ENCODE data around the gene DPH3. TPM values are rescaled to one million over a fixed set of nuclear protein-coding genes. Genes with fewer than 3 reads are reported as not detected.
"Not testable (repeated sequence)": the region's sequence is repeated elsewhere in the genome, so short reads cannot be mapped to it uniquely, and the experiment has no call there.

Gene DPH3
- 30.5 TPM for total RNA-seq (ENCODE audit: unreplicated experiment)
- long read RNA-seq, transcript DPH3-202 (2 exons, 3,052 nt) = minor isoform, 15 of 34 reads
- long read RNA-seq, transcript DPH3-204 (3 exons, 3,131 nt) = major isoform, 17 of 34 reads
- long read RNA-seq, partial matches to known transcripts = 0 of 34 reads
- long read RNA-seq, other reads (novel, unspliced or antisense) = 1 of 34 reads

- Mint-ChIP-seq H3K9me3 (ENCODE audit: unreplicated experiment) (no peaks in the 10 kb centered on the region), H3K4me3 (ENCODE audit: unreplicated experiment) (peak within 1 kb of the TSS; percentile 100), H3K36me3 (ENCODE audit: unreplicated experiment) (no peaks in the 10 kb centered on the region), H3K27ac (ENCODE audit: unreplicated experiment) (peak within 1 kb of the TSS; percentile 85), H3K4me1 (ENCODE audit: low read depth, unreplicated experiment) (peaks cover 13% of the 10 kb centered on the region), H3K27me3 (ENCODE audit: unreplicated experiment) (peaks cover 2% of the 10 kb centered on the region)
- TF ChIP-seq CTCF (IDR thresholded peaks at IDR 0.05; ENCODE audit: partially characterized antibody, unreplicated experiment) = no peak
- peak; percentile 99 for DNase-seq
Measured at GRCh38 chr3:16264708-16265454, at the start of gene DPH3, which contains the start of gene OXNAD1. DPH3 (minus strand) TSS chr3:16264943; CDS start chr3:16264876, 67 bp downstream. OXNAD1 (plus strand) TSS chr3:16265212; CDS start chr3:16270953, 5,741 bp downstream.

GRCh38 chr3:16313886-16314645 is 49.3 kb upstream of the DPH3 start:
- Mint-ChIP-seq H3K27me3 (ENCODE audit: unreplicated experiment) (peaks cover 2% of the 10 kb centered on the region), H3K9me3 (ENCODE audit: unreplicated experiment) (no peaks in the 10 kb centered on the region), H3K36me3 (ENCODE audit: unreplicated experiment) (peaks cover 4% of the 10 kb centered on the region), H3K4me1 (ENCODE audit: low read depth, unreplicated experiment) (no peaks in the 10 kb centered on the region), H3K27ac (ENCODE audit: unreplicated experiment) (no peak overlapping the region), H3K4me3 (ENCODE audit: unreplicated experiment) (no peak overlapping the region)
- no peak for DNase-seq
- no peak for TF ChIP-seq CTCF (IDR thresholded peaks at IDR 0.05; ENCODE audit: partially characterized antibody, unreplicated experiment)

- TF ChIP-seq CTCF (IDR thresholded peaks at IDR 0.05; ENCODE audit: partially characterized antibody, unreplicated experiment) = no peak
- H3K4me3 Mint-ChIP-seq (ENCODE audit: unreplicated experiment) = no peak overlapping the region
- peaks cover 2% of the 10 kb centered on the region for H3K27me3 Mint-ChIP-seq (ENCODE audit: unreplicated experiment)
- H3K27ac Mint-ChIP-seq (ENCODE audit: unreplicated experiment) = no peak overlapping the region
- DNase-seq = no peak
- peaks cover 4% of the 10 kb centered on the region for H3K36me3 Mint-ChIP-seq (ENCODE audit: unreplicated experiment)
- H3K4me1 Mint-ChIP-seq (ENCODE audit: low read depth, unreplicated experiment) = no peaks in the 10 kb centered on the region
- H3K9me3 Mint-ChIP-seq (ENCODE audit: unreplicated experiment) = no peaks in the 10 kb centered on the region
Measured at GRCh38 chr3:16311960-16312451, 47.3 kb upstream of the DPH3 start.

- not testable (repeated sequence) for H3K36me3 Mint-ChIP-seq (ENCODE audit: unreplicated experiment); H3K9me3 Mint-ChIP-seq (ENCODE audit: unreplicated experiment)
Measured at GRCh38 chr3:16310486-16310885, 45.7 kb upstream of the DPH3 start.

GRCh38 chr3:16309558-16309957 is 44.8 kb upstream of the DPH3 start:
- no peak for TF ChIP-seq CTCF (IDR thresholded peaks at IDR 0.05; ENCODE audit: partially characterized antibody, unreplicated experiment)
- Mint-ChIP-seq H3K27me3 (ENCODE audit: unreplicated experiment) (peaks cover 2% of the 10 kb centered on the region), H3K4me3 (ENCODE audit: unreplicated experiment) (no peak overlapping the region)

More at GRCh38 chr3:16310486-16310885, 45.7 kb upstream of the DPH3 start:
- not testable (repeated sequence) for DNase-seq; H3K4me3 Mint-ChIP-seq (ENCODE audit: unreplicated experiment); H3K4me1 Mint-ChIP-seq (ENCODE audit: low read depth, unreplicated experiment); H3K27ac Mint-ChIP-seq (ENCODE audit: unreplicated experiment); H3K27me3 Mint-ChIP-seq (ENCODE audit: unreplicated experiment)

More at GRCh38 chr3:16309558-16309957, 44.8 kb upstream of the DPH3 start:
- Mint-ChIP-seq H3K36me3 (ENCODE audit: unreplicated experiment) (peaks cover 4% of the 10 kb centered on the region), H3K9me3 (ENCODE audit: unreplicated experiment) (no peaks in the 10 kb centered on the region), H3K4me1 (ENCODE audit: low read depth, unreplicated experiment) (no peaks in the 10 kb centered on the region), H3K27ac (ENCODE audit: unreplicated experiment) (no peak overlapping the region)
- DNase-seq = no peak
